A673 (cell line): Measurements from ENCODE around the gene CARMIL1. TPM values are rescaled to one million over a fixed set of nuclear protein-coding genes. Genes with fewer than 3 reads are reported as not detected.

Experiments
- BruUV-seq: library from RNA; stranded (reverse); fragments of 400-500 nt; replicated peaks from 2 replicates; lab custom pipeline; 2021; lab: Mats Ljungman, UMichigan
- CTCF ChIA-PET: fragments of 300-600 bp; sonication (Branson Sonifier 250); formaldehyde crosslinking; loops from one replicate; lab custom pipeline; 2022; ENCODE audit warnings: antibody characterized with exemption; lab: Charles Lee
- POLR2A ChIA-PET: fragments of 300-600 bp; sonication (Branson Sonifier 250); formaldehyde crosslinking; loops from one replicate; lab custom pipeline; 2022; ENCODE audit warnings: antibody characterized with exemption; ENCODE audit not compliant: low non-redundant PET; lab: Charles Lee
- DNase-seq: peaks from one replicate; pipeline ENCODE4 v3.0.0-alpha.2; 2015; ENCODE audit warnings: low spot score
- H3K27ac ChIP-seq: fragments of 200-600 bp; sonication (generic); 2 replicates; pipeline ENCODE4 v1.5.1; 2016; ENCODE audit warnings: mixed run types, low read depth, mild to moderate bottlenecking, mixed read lengths, antibody characterized with exemption, low read length; ENCODE audit not compliant: poor library complexity, severe bottlenecking
- H3K27me3 ChIP-seq: fragments of 200-600 bp; sonication (generic); replicated peaks from 2 replicates; pipeline ENCODE4 v1.6.1; 2017; ENCODE audit warnings: mixed run types, low read depth, mild to moderate bottlenecking, mixed read lengths, antibody characterized with exemption, low read length; ENCODE audit not compliant: insufficient read depth, poor library complexity
- H3K36me3 ChIP-seq: fragments of 200-600 bp; sonication (generic); 2 replicates; pipeline ENCODE4 v1.6.1; 2016; ENCODE audit warnings: mixed run types, mild to moderate bottlenecking, mixed read lengths, antibody characterized with exemption, low read length; ENCODE audit not compliant: insufficient read depth, poor library complexity, severe bottlenecking
- H3K4me1 ChIP-seq: fragments of 200-600 bp; sonication (generic); 2 replicates; pipeline ENCODE4 v1.6.1; 2017; ENCODE audit warnings: mixed run types, mild to moderate bottlenecking, mixed read lengths, antibody characterized with exemption, low read length; ENCODE audit not compliant: insufficient read depth, poor library complexity, severe bottlenecking
- H3K4me3 ChIP-seq: fragments of 200-600 bp; sonication (generic); 2 replicates; pipeline ENCODE4 v1.5.1; 2016; ENCODE audit warnings: low read depth, mixed run types, mild to moderate bottlenecking, mixed read lengths, low read length; ENCODE audit not compliant: poor library complexity, severe bottlenecking
- H3K9me3 ChIP-seq: fragments of 200-600 bp; sonication (generic); 2 replicates; pipeline ENCODE4 v1.6.1; 2016; ENCODE audit warnings: mixed run types, low read depth, mild to moderate bottlenecking, mixed read lengths, antibody characterized with exemption, low read length; ENCODE audit not compliant: poor library complexity, severe bottlenecking
- CTCF ChIP-seq: fragments of 300-800, 200-600 bp; sonication (generic); conservative IDR thresholded peaks from 2 replicates; pipeline ENCODE4 v1.5.1; 2017; ENCODE audit warnings: low read depth, mild to moderate bottlenecking, antibody characterized with exemption, low read length, moderate library complexity, mixed read lengths
- EZH2 ChIP-seq: fragments of 200-600 bp; sonication (generic); IDR thresholded peaks from 2 replicates; pipeline ENCODE4 v1.6.1; 2017; ENCODE audit warnings: borderline replicate concordance, low read depth, mild to moderate bottlenecking, mixed read lengths, antibody characterized with exemption, low read length; ENCODE audit not compliant: poor library complexity, severe bottlenecking
- intact Hi-C: fragments of 100-400 bp; cut with micrococcal nuclease; formaldehyde crosslinking; loops from one replicate; pipeline ENCODE4 v1.10.0; 2022; ENCODE audit not compliant: unreplicated experiment
- total RNA-seq: library from RNA; stranded (reverse); gene quantifications from 2 replicates; pipeline ENCODE4 v1.2.3, GENCODE V29; 2021

The CARMIL1 gene
- total RNA-seq, 1 experiment from 2014 or later: 7.2 TPM

DNA sequence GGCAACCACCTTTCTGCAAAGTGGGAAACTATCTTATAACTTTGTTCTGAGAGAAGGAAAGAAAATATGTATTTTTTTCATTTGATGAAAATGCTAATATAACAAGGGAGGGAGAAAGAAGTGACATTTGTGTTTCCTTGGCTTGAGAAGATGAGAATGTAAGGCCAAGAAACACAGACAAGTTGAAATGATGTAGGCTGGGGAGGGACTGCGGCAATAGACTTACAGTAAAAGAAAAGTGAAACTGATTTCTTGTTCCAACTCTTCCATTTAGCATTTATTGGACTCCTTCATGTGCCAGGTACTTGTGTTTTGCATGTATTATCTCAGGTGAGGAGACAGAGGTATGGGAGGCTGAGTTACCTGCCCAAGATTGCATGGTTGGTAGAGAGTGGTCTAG is 130.9 kb downstream of the CARMIL1 start:
- Histone ChIP-seq H3K36me3 (no peaks in the 10 kb centered on the region), H3K4me3 (no peak overlapping the region), H3K4me1 (peaks cover 3% of the 10 kb centered on the region), H3K9me3 (no peaks in the 10 kb centered on the region), H3K27ac (no peak overlapping the region), H3K27me3 (no peaks in the 10 kb centered on the region)
- POLR2A ChIA-PET: no interaction called here
- CTCF ChIA-PET: no interaction called here
- DNase-seq: no peak
- TF ChIP-seq EZH2 (no peak), CTCF (no peak)
- BruUV-seq: no TSS peak
- intact Hi-C loops: no loop called here

DNA sequence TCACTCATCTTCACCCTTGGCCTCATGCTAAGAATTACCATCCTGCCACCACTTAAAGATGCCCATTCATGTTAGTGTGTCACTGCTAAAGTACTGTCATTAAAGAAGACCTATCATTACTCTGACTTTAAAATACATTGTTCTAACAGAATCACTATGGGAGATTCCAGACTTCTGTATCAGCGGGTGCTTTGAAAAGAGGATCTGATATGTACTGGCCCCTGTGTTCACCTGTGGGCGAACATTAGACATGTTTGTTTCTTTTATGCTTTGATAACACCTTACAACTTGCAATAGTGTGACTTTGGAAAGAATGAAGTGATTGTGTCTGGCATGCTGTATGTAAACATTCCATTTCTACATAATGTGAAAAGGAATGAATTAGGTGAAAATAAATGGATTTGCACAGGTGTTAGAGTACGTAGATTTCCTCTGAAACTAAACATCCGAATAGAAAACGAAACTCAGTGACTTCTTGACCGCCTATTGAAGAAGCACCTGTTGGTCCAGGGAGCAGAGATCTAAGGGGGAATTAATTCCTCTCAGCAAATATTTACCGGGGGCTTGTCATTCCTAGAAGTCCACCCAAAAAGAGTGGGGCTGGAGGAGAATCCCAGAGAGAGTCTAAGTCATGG is 132.3 kb downstream of the CARMIL1 start:
- no peak for TF ChIP-seq EZH2
- TF ChIP-seq CTCF: no peak
- no peaks in the 10 kb centered on the region for H3K36me3 ChIP-seq
- no peaks in the 10 kb centered on the region for H3K9me3 ChIP-seq
- no peak overlapping the region for H3K27ac ChIP-seq
- no peak overlapping the region for H3K4me3 ChIP-seq
- intact Hi-C loops: no loop called here
- BruUV-seq: no TSS peak
- ChIA-PET POLR2A (no interaction called here), CTCF (no interaction called here)
- DNase-seq: no peak
- peaks cover 3% of the 10 kb centered on the region for H3K4me1 ChIP-seq
- no peaks in the 10 kb centered on the region for H3K27me3 ChIP-seq

GRCh38 chr6:25413207-25413905 is 134.2 kb downstream of the CARMIL1 start:
- CTCF ChIA-PET: no interaction called here
- intact Hi-C loops: no loop called here
- H3K36me3 ChIP-seq: no peaks in the 10 kb centered on the region
- DNase-seq: no peak
- H3K4me1 ChIP-seq: peaks cover 3% of the 10 kb centered on the region
- BruUV-seq: no TSS peak
- no peak overlapping the region for H3K4me3 ChIP-seq
- no peaks in the 10 kb centered on the region for H3K27me3 ChIP-seq
- TF ChIP-seq CTCF: no peak
- POLR2A ChIA-PET: no interaction called here
- no peak overlapping the region for H3K27ac ChIP-seq
- no peaks in the 10 kb centered on the region for H3K9me3 ChIP-seq
